Measurements from ENCODE around the gene ISCU. TPM values are rescaled to one million over a fixed set of nuclear protein-coding genes. Genes with fewer than 3 reads are reported as not detected.

ISCU gene
- total RNA-seq, 4 donors from 2014 or later, result 105 to 148 (median 134) TPM

DNA sequence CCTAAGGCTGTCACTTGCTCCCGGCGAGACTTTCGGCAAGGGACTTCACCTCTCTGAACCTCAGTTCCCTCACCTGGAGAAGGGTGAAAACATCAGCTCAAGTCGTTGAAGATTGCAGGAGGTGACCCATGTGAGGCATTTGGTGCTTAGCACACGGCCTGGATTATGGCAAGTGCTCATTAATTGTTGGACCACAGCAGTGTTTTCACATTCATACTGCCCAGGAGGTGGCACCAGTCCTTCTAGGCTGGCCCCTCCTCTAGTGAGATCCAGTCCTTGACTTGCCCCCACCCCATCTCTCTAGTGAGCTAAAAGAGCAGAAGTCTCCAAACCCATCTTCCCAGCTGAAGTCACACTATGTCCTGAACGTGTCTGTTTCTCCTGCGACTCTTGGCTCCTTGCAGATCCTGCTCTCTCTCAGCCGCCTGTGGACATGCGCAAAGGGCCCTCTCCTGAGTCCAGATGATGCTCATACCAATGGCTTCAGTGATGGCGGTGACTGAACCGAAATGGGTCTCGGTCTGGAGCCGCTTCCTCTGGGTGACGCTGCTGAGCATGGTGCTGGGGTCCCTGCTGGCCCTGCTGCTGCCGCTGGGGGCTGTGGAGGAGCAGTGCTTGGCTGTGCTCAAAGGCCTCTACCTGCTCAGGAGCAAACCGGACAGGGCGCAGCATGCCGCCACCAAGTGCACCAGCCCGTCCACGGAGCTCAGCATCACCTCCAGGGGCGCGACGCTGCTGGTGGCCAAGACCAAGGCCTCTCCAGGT, 45.7 kb upstream of the ISCU start:
- Histone ChIP-seq H3K9me3 (no peaks in the 10 kb centered on the region), H3K36me3 (peaks cover 39% of the 10 kb centered on the region), H3K4me3 (no peak overlapping the region), H3K27ac (no peak overlapping the region), H3K27me3 (no peaks in the 10 kb centered on the region), H3K4me1 (peaks cover 22% of the 10 kb centered on the region)
- no peak for DNase-seq (ENCODE audit: low spot score in 2 of 2)
- WGBS, result 87% methylated on average over 23 of the region's 23 CpGs
- no peak for TF ChIP-seq CTCF (IDR thresholded peaks at IDR 0.05)
- no peak for TF ChIP-seq POLR2AphosphoS5 (IDR thresholded peaks at IDR 0.05)
- TF ChIP-seq EP300 (IDR thresholded peaks at IDR 0.05), result no peak
- no peak for TF ChIP-seq POLR2A (IDR thresholded peaks at IDR 0.05)

DNA sequence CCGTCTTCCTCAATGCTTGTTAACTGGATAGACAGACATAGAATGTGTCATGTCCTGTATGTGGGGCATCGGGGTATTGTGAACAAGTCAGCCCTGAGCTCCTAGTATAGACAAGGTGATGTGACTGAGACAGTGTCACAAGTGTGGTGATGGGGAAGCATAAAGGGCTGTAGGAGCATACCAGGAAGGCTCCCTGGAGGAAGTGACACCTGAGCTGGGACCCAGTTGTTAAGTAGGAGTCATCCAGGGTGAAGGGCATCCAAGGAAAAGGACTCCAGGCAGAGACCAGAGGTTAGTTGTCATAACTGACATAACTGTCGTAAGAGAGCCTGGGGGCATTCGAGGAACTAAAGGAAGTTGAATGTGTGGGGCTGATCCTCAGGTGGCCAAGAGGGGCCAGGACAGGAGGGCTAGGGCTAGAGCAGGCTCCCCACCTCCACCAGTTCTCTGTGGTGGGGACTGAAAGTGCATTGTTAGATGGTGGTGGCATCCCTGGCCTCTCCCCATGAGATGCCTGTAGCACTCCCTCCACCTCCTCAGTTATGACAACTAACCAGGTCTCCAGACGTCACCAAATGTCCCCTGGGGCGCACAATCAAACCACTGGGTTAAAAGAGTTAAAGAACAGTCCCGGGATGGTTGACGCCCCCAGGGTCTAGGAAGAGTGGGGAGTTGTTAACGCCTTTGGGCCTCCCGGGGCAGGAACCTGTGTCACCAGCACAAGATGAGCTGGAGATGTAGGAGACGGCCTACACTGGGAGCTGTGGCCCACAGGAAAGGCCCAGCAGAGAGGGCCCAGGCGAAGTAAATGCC, 44.9 kb upstream of the ISCU start:
- H3K36me3 ChIP-seq, result peaks cover 47% of the 10 kb centered on the region
- 71% methylated on average over 11 of the region's 12 CpGs for WGBS

DNA sequence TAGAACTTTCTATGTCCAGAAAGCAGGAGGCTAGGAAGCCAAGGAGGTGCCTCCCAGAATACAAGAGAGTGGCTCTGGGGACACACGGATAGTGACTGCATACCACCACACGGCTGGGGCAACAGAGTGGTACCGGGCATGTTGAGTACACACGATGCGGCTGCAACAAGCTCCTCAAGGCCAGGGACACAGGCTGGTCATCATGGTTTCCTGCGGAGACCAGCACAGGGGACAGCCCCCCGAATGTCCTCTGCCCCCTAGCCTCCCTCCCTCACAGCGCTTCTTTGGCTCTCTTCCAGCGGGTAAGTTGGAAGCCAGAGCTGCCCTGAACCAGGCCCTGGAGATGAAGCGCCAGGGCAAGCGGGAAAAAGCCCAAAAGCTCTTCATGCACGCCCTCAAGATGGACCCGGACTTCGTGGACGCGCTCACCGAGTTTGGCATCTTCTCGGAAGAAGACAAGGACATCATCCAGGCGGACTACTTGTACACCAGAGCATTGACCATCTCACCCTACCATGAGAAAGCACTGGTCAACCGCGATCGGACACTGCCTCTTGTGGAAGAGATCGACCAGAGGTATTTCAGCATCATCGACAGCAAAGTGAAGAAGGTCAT, 44.2 kb upstream of the ISCU start:
- TF ChIP-seq CTCF (IDR thresholded peaks at IDR 0.05) (no peak), POLR2A (IDR thresholded peaks at IDR 0.05) (no peak)
- no peak overlapping the region for H3K4me3 ChIP-seq
- 94% methylated on average over 21 of the region's 24 CpGs for WGBS
- no peak for DNase-seq (ENCODE audit: low spot score in 2 of 2)
- H3K4me1 ChIP-seq, result peaks cover 16% of the 10 kb centered on the region
- H3K9me3 ChIP-seq, result no peaks in the 10 kb centered on the region
- H3K27me3 ChIP-seq, result no peaks in the 10 kb centered on the region
- H3K36me3 ChIP-seq, result peaks cover 54% of the 10 kb centered on the region
- H3K27ac ChIP-seq, result no peak overlapping the region

More for the DNA sequence above, 44.9 kb upstream of the ISCU start:
- DNase-seq (ENCODE audit: low spot score in 2 of 2), result no peak
- peaks cover 16% of the 10 kb centered on the region for H3K4me1 ChIP-seq
- H3K27ac ChIP-seq, result no peak overlapping the region
- TF ChIP-seq CTCF (IDR thresholded peaks at IDR 0.05), result no peak
- no peak for TF ChIP-seq POLR2A (IDR thresholded peaks at IDR 0.05)
- no peak for TF ChIP-seq EP300 (IDR thresholded peaks at IDR 0.05)
- no peak for TF ChIP-seq POLR2AphosphoS5 (IDR thresholded peaks at IDR 0.05)
- H3K4me3 ChIP-seq, result no peak overlapping the region
- no peaks in the 10 kb centered on the region for H3K9me3 ChIP-seq
- no peaks in the 10 kb centered on the region for H3K27me3 ChIP-seq

DNA sequence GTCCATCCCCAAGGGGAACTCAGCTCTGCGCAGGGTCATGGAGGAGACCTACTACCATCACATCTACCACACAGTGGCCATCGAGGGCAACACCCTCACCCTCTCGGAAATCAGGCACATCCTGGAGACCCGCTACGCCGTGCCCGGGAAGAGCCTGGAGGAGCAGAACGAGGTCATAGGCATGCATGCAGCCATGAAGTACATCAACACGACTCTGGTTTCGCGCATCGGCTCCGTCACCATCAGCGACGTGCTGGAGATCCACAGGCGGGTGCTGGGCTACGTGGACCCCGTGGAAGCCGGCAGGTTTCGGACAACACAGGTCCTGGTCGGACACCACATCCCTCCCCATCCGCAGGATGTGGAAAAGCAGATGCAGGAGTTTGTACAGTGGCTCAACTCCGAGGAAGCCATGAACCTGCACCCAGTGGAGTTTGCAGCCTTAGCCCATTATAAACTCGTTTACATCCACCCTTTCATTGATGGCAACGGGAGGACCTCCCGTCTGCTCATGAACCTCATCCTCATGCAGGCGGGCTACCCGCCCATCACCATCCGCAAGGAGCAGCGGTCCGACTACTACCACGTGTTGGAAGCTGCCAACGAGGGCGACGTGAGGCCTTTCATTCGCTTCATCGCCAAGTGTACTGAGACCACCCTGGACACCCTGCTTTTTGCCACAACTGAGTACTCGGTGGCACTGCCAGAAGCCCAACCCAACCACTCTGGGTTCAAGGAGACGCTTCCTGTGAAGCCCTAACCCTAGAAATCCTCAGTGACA, 43.5 kb upstream of the ISCU start:
- Histone ChIP-seq H3K4me3 (no peak overlapping the region), H3K27me3 (no peaks in the 10 kb centered on the region), H3K27ac (no peak overlapping the region), H3K4me1 (peaks cover 16% of the 10 kb centered on the region), H3K36me3 (peaks cover 61% of the 10 kb centered on the region), H3K9me3 (no peaks in the 10 kb centered on the region)
- 92% methylated on average over 35 of the region's 39 CpGs for WGBS
- DNase-seq (ENCODE audit: low spot score in 2 of 2), result no peak
- TF ChIP-seq POLR2AphosphoS5 (IDR thresholded peaks at IDR 0.05) (no peak), EP300 (IDR thresholded peaks at IDR 0.05) (no peak), POLR2A (IDR thresholded peaks at IDR 0.05) (no peak)

DNA sequence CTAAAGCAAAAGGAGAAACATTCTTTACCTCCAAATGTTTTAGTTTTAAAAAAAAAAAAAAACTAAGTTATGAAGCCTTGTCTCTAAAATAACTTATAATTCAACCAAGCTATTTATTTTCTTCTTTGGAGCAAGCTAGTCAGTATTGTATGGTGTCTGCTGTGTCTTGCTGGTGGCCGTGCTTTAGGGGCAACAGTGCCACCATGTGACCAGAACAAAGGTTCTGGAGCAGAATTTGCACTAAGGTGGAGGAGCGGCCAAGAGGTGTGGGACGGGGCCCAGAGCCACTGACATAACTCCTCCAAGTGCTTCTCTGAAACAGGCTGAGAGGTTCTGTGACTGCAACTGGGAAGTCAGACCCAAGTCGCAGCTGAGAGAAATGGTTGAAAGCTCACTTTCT, 42.8 kb upstream of the ISCU start:
- no peak for DNase-seq (ENCODE audit: low spot score in 2 of 2)
- Histone ChIP-seq H3K36me3 (peaks cover 68% of the 10 kb centered on the region), H3K9me3 (no peaks in the 10 kb centered on the region), H3K4me1 (peaks cover 13% of the 10 kb centered on the region), H3K27ac (no peak overlapping the region), H3K4me3 (no peak overlapping the region), H3K27me3 (no peaks in the 10 kb centered on the region)
- 77% methylated on average over 4 of the region's 4 CpGs for WGBS
- TF ChIP-seq POLR2A (IDR thresholded peaks at IDR 0.05), result no peak
